HepG2 (cell line): ENCODE measurements around the gene TUBGCP6. TPM values are rescaled to one million over a fixed set of nuclear protein-coding genes. Genes with fewer than 3 reads are reported as not detected.

Experiments
- ATAC-seq: fragments of 200-7000 bp; cut with Tn5 transposase; 3 replicates; pipeline ENCODE4 v1.9.1; 2020; ENCODE audit warnings: mild to moderate bottlenecking, moderate library complexity
- BruUV-seq: library from RNA; stranded (reverse); fragments of 400-500 nt; replicated peaks from 2 replicates; lab custom pipeline; 2021; lab: Mats Ljungman, UMichigan
- CTCF ChIA-PET: fragments of 300-600 bp; formaldehyde crosslinking; extraction: SDS; loops from one replicate; lab custom pipeline; 2021; ENCODE audit warnings: low total read pairs, inconsistent platforms, low intra/inter-chr PET ratio; lab: Yijun Ruan, JAX
- POLR2A ChIA-PET: fragments of 350-600 bp; sonication (Branson Sonifier 250); formaldehyde crosslinking; loops from one replicate; lab custom pipeline; 2020; ENCODE audit warnings: antibody characterized with exemption, inconsistent platforms; lab: Yijun Ruan, JAX
- DNase-seq: peaks from one replicate; pipeline ENCODE4 v3.0.0-alpha.2; 2015; ENCODE audit warnings: low spot score
- FAIRE-seq: peaks from 3 replicates; lab custom pipeline; 2011; peaks lifted over from hg19 to GRCh38; lab: Jason Lieb, UNC
- H2AFZ ChIP-seq: one replicate; pipeline ENCODE4 v1.6.1; 2011; ENCODE audit warnings: low read length, inconsistent platforms
- H3K27ac ChIP-seq: fragments of 300-600 bp; 3 replicates; pipeline ENCODE4 v1.8.0; 2011; ENCODE audit warnings: mixed run types, mild to moderate bottlenecking, mixed read lengths, low read length, inconsistent platforms; ENCODE audit not compliant: insufficient read depth; ENCODE audit errors: extremely low read length
- H3K27me3 ChIP-seq, 2 experiments: fragments of 200-600 bp in 1 of 2; 2 replicates in 1 of 2; 3 replicates in 1 of 2; pipeline versions ENCODE4 v1.6.0 to v1.8.0; 2011; ENCODE audit warnings: low read length in 2 of 2, mild to moderate bottlenecking in 2 of 2, moderate library complexity in 2 of 2, inconsistent platforms in 1 of 2; ENCODE audit not compliant: insufficient read depth in 2 of 2, control insufficient read depth in 1 of 2
- H3K36me3 ChIP-seq, 2 experiments: fragments of 200-600 bp in 1 of 2; replicated peaks in 1 of 2; 2 replicates in 1 of 2; 3 replicates in 1 of 2; pipeline versions ENCODE4 v1.5.1 to v1.8.0; 2011; ENCODE audit warnings: low read length in 2 of 2, inconsistent platforms in 1 of 2; ENCODE audit not compliant: insufficient read depth in 2 of 2, control insufficient read depth in 1 of 2
- H3K4me1 ChIP-seq: 2 replicates; pipeline ENCODE4 v1.5.1; 2012; ENCODE audit warnings: low read length, inconsistent platforms; ENCODE audit not compliant: insufficient read depth
- H3K4me2 ChIP-seq: 2 replicates; pipeline ENCODE4 v1.6.0; 2011; ENCODE audit warnings: low read depth, low read length, inconsistent platforms
- H3K4me3 ChIP-seq, 3 experiments: fragments of 200-600 bp in 1 of 3; sonication (generic), shearing (Covaris generic) in 1 of 3; replicated peaks in 1 of 3; 2 replicates each; pipeline ENCODE4 v1.5.1; 2011 to 2016; ENCODE audit warnings: low read length in 3 of 3, inconsistent platforms in 2 of 3, low read depth in 2 of 3, mild to moderate bottlenecking in 2 of 3, control low read depth in 1 of 3, mixed read lengths in 1 of 3; ENCODE audit not compliant: insufficient read depth in 1 of 3
- H3K79me2 ChIP-seq: one replicate; pipeline ENCODE4 v1.6.1; 2011; ENCODE audit warnings: low read length, inconsistent platforms; ENCODE audit not compliant: insufficient read depth
- H3K9ac ChIP-seq: 2 replicates; pipeline ENCODE4 v1.6.0; 2011; ENCODE audit warnings: mild to moderate bottlenecking, low read depth, low read length, inconsistent platforms; ENCODE audit not compliant: insufficient read depth
- H3K9me3 ChIP-seq: 2 replicates; pipeline ENCODE4 v1.5.1; 2012; ENCODE audit warnings: mild to moderate bottlenecking, low read length
- H4K20me1 ChIP-seq: 2 replicates; pipeline ENCODE4 v1.6.0; 2011; ENCODE audit warnings: inconsistent platforms, mild to moderate bottlenecking, low read length, moderate library complexity; ENCODE audit not compliant: insufficient read depth
- FOXA1 ChIP-seq, 2 experiments: fragments of 450-650 bp in 1 of 2; sonication (generic) in 1 of 2; formaldehyde crosslinking in 1 of 2; IDR thresholded peaks; 2 replicates each; pipeline versions ENCODE4 v1.4.0 to v1.6.1; 2016 to 2020; ENCODE audit warnings: missing genetic modification reagents in 1 of 2
- RBFOX2 ChIP-seq: fragments of 200-400 bp; formaldehyde crosslinking; IDR thresholded peaks from 2 replicates; pipeline ENCODE4 v1.6.1; 2017; ENCODE audit warnings: low read depth, mild to moderate bottlenecking, low read length
- SYNCRIP ChIP-seq: fragments of 200-400 bp; formaldehyde crosslinking; IDR thresholded peaks from 2 replicates; pipeline ENCODE4 v1.6.1; 2018; ENCODE audit warnings: mild to moderate bottlenecking, low read depth, low read length; ENCODE audit not compliant: insufficient read depth
- TOPORS ChIP-seq: sonication (generic); formaldehyde crosslinking; IDR thresholded peaks from 2 replicates; pipeline ENCODE4 v1.8.0; 2023; ENCODE audit warnings: mild to moderate bottlenecking, missing genetic modification reagents
- YY1 ChIP-seq: IDR thresholded peaks from 2 replicates; pipeline ENCODE4 v1.6.1; 2011; ENCODE audit warnings: low read length, low read depth, moderate library complexity, mild to moderate bottlenecking; ENCODE audit not compliant: insufficient read depth, insufficient replicate concordance
- ZNF567 ChIP-seq: sonication (generic); formaldehyde crosslinking; IDR thresholded peaks from 2 replicates; pipeline ENCODE4 v1.8.1; 2023; ENCODE audit warnings: mild to moderate bottlenecking, missing genetic modification reagents, borderline replicate concordance
- ZNF569 ChIP-seq: sonication (generic); formaldehyde crosslinking; IDR thresholded peaks from 2 replicates; pipeline ENCODE4 v1.5.0; 2020; ENCODE audit warnings: mild to moderate bottlenecking, missing genetic modification reagents, moderate library complexity, borderline replicate concordance
- WGBS: methylation state at CpG from one replicate; pipeline ENCODE4 v1.1.6; 2017; ENCODE audit warnings: low lambda C conversion rate; 5-methylcytosine and 5-hydroxymethylcytosine counted together
- in situ Hi-C: cut with HindIII; loops from 2 replicates; pipeline ENCODE4 v1.10.0; 2017; ENCODE audit warnings: low pct_unique_long_range_greater_than_20kb; ENCODE audit not compliant: extremely low pct_ligation_motif_present
- intact Hi-C: fragments of 100-400 bp; cut with micrococcal nuclease; formaldehyde crosslinking; loops from one replicate; pipeline ENCODE4 v1.10.0; 2022; ENCODE audit not compliant: unreplicated experiment
- polyA plus RNA-seq, 8 experiments: library from polyadenylated mRNA; depleted of rRNA in 3 of 8; stranded (reverse) in 7 of 8; unstranded in 1 of 8; fragments of >200 nt; fragmentation: Illumina TruSeq in 4 of 8; extraction: Trizol in 4 of 8; gene quantifications; 2 replicates each; pipeline versions ENCODE4 v1.2.1 to v1.2.3, GENCODE V29; 2011 to 2016; ENCODE audit warnings: low read depth in 4 of 8, missing spikeins in 1 of 8, mixed read lengths in 1 of 8; ENCODE audit not compliant: insufficient read depth in 1 of 8
- total RNA-seq, 5 experiments: library from RNA; depleted of rRNA; stranded (reverse); fragments of >200 nt; fragmentation: Illumina TruSeq; extraction: Trizol; gene quantifications; 2 replicates each; pipeline ENCODE4 v1.2.3, GENCODE V29; 2016; ENCODE audit warnings: low read depth in 1 of 5
- TF ChIP-seq, protein P1 (sequence below): sonication (generic); formaldehyde crosslinking; IDR thresholded peaks from 2 replicates; pipeline ENCODE4 v1.4.0; 2020; ENCODE audit warnings: low read depth, missing genetic modification reagents
- TF ChIP-seq, protein P2 (sequence below): sonication (generic); formaldehyde crosslinking; IDR thresholded peaks from 2 replicates; pipeline ENCODE4 v1.5.0; 2020; ENCODE audit warnings: mild to moderate bottlenecking, missing genetic modification reagents, borderline replicate concordance

Gene TUBGCP6
- total and polyA plus RNA-seq, 2 of the 13 experiments (the other 11 are each of a cell fraction or from before 2014, with no cell fraction given): 14.6 to 15.7 TPM

DNA sequence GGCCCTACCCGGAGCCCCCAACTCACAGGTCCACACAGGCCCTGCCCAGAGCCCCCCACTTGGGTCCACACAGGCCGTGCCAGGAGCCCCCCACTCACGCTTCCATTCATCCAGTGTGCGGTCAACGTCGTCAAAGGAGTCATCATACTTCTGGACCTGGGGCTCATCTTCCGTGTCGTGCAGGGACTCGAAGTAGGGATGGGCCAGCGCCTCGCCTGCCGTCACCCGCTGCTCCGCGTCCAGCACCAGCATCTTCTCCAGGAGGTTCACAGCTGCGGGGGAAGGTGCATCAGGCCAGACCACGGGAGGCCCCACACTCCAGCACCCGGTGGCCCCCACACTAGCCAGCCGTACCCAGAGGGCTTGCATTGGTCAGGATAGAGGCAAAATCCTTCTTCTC lies 10.3 kb upstream of the TUBGCP6 start:
- POLR2A ChIA-PET: no interaction called here
- CTCF ChIA-PET: no interaction called here

DNA sequence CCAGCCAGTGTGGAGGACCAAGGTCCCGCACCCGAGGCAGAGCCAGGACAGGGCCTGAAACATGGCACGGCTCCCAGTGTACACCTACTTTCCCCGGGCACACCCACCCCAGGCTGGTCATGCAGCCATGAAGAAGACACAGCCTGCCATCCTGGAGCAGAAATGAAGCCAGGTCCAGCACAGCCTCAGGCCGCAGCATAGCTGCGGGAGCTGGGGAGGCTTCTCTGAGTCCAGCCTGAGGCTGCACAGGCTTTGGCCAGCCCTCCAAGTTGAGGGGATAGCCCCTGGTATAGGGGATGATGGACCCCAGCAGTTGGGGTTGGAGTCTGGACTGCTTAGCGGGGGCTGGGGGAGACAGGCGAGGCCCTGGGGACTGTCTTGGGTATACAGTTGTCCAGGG lies 9.1 kb upstream of the TUBGCP6 start:
- no TSS peak for BruUV-seq
- H3K4me3 ChIP-seq: no peak overlapping the region
- intact Hi-C loops: no loop called here
- no peaks in the 10 kb centered on the region for H3K27me3 ChIP-seq
- peaks cover 3% of the 10 kb centered on the region for H3K79me2 ChIP-seq
- ChIA-PET POLR2A (no interaction called here), CTCF (no interaction called here)
- in situ Hi-C loops: no loop called here
- H3K27ac ChIP-seq: no peak overlapping the region
- 100% methylated on average over 1 of the region's 8 CpGs for WGBS
- H3K36me3 ChIP-seq: peaks cover 3% of the 10 kb centered on the region in 2 experiments; a peak in 1 of 5 replicates
- TF ChIP-seq FOXA1 (IDR thresholded peaks at IDR 0.05) (no peak), FOXA1 (CRISPR knock-in tag; IDR thresholded peaks at IDR 0.05) (no peak), YY1 (no peak), ZNF569 (no peak), ZNF567 (no peak)
- TF ChIP-seq, protein P1, sequence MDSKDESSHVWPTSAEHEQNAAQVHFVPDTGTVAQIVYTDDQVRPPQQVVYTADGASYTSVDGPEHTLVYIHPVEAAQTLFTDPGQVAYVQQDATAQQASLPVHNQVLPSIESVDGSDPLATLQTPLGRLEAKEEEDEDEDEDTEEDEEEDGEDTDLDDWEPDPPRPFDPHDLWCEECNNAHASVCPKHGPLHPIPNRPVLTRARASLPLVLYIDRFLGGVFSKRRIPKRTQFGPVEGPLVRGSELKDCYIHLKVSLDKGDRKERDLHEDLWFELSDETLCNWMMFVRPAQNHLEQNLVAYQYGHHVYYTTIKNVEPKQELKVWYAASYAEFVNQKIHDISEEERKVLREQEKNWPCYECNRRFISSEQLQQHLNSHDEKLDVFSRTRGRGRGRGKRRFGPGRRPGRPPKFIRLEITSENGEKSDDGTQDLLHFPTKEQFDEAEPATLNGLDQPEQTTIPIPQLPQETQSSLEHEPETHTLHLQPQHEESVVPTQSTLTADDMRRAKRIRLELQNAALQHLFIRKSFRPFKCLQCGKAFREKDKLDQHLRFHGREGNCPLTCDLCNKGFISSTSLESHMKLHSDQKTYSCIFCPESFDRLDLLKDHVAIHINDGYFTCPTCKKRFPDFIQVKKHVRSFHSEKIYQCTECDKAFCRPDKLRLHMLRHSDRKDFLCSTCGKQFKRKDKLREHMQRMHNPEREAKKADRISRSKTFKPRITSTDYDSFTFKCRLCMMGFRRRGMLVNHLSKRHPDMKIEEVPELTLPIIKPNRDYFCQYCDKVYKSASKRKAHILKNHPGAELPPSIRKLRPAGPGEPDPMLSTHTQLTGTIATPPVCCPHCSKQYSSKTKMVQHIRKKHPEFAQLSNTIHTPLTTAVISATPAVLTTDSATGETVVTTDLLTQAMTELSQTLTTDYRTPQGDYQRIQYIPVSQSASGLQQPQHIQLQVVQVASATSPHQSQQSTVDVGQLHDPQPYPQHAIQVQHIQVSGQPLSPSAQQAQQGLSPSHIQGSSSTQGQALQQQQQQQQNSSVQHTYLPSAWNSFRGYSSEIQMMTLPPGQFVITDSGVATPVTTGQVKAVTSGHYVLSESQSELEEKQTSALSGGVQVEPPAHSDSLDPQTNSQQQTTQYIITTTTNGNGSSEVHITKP (CRISPR knock-in tag): no peak
- TF ChIP-seq, protein P2, sequence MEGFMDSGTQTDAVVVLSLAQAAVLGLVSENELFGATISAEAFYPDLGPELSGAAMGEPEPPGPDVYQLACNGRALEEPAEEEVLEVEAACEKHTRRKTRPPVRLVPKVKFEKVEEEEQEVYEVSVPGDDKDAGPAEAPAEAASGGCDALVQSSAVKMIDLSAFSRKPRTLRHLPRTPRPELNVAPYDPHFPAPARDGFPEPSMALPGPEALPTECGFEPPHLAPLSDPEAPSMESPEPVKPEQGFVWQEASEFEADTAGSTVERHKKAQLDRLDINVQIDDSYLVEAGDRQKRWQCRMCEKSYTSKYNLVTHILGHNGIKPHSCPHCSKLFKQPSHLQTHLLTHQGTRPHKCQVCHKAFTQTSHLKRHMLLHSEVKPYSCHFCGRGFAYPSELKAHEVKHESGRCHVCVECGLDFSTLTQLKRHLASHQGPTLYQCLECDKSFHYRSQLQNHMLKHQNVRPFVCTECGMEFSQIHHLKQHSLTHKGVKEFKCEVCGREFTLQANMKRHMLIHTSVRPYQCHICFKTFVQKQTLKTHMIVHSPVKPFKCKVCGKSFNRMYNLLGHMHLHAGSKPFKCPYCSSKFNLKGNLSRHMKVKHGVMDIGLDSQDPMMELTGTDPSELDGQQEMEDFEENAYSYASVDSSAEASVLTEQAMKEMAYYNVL: no peak
- H2AFZ ChIP-seq: no peak overlapping the region
- peaks cover 46% of the 10 kb centered on the region for H3K4me1 ChIP-seq
- no peak overlapping the region for H3K9ac ChIP-seq
- no peaks in the 10 kb centered on the region for H3K9me3 ChIP-seq
- FAIRE-seq: no peak
- H3K4me2 ChIP-seq: no peak overlapping the region
- no peak for DNase-seq
- ATAC-seq: no peak
- no peaks in the 10 kb centered on the region for H4K20me1 ChIP-seq

More for the DNA sequence above, 10.3 kb upstream of the TUBGCP6 start:
- H3K27me3 ChIP-seq: no peaks in the 10 kb centered on the region
- H3K4me3 ChIP-seq: no peak overlapping the region
- no TSS peak for BruUV-seq
- peaks cover 39% of the 10 kb centered on the region for H3K4me1 ChIP-seq
- H3K9me3 ChIP-seq: no peaks in the 10 kb centered on the region
- H4K20me1 ChIP-seq: no peaks in the 10 kb centered on the region
- TF ChIP-seq SYNCRIP (no peak), RBFOX2 (0 out of 2 replicates have a peak, but pooled peaks have one; percentile 14), TOPORS (CRISPR knock-in tag) (no peak)
- TF ChIP-seq, all 625 proteins: peak for 1
- H3K36me3 ChIP-seq: peaks cover 3% of the 10 kb centered on the region in 2 experiments; a peak in 1 of 5 replicates
- intact Hi-C loops: no loop called here
- in situ Hi-C loops: no loop called here
- DNase-seq (no peak), ATAC-seq (no peak), FAIRE-seq (no peak)
- H2AFZ ChIP-seq: no peak overlapping the region
- H3K4me2 ChIP-seq: no peak overlapping the region
- H3K79me2 ChIP-seq: peaks cover 2% of the 10 kb centered on the region
- H3K27ac ChIP-seq: no peak overlapping the region
- no peak overlapping the region for H3K9ac ChIP-seq
- WGBS: 99% methylated on average over 12 of the region's 19 CpGs
